WTC11 (cell line): ENCODE data around the gene PANX3.

Experiments used
- CBFB ChIP-seq: sonication (generic); formaldehyde crosslinking; IDR thresholded peaks from 2 replicates; pipeline ENCODE4 v1.8.1; 2022; ENCODE audit warnings: mild to moderate bottlenecking, low read depth, missing genetic modification reagents
- CTCF ChIP-seq: fragments of 200-600 bp; IDR thresholded peaks from 2 replicates; pipeline ENCODE4 v1.8.0; 2022; ENCODE audit warnings: antibody characterized with exemption
- ZNF281 ChIP-seq: sonication (generic); formaldehyde crosslinking; IDR thresholded peaks from 2 replicates; pipeline ENCODE4 v1.8.0; 2023; ENCODE audit warnings: mild to moderate bottlenecking, missing genetic modification reagents
- TF ChIP-seq, protein P1 (sequence below): sonication (generic); formaldehyde crosslinking; IDR thresholded peaks from 2 replicates; pipeline ENCODE4 v1.8.0; 2022; ENCODE audit warnings: mild to moderate bottlenecking, missing genetic modification reagents

DNA sequence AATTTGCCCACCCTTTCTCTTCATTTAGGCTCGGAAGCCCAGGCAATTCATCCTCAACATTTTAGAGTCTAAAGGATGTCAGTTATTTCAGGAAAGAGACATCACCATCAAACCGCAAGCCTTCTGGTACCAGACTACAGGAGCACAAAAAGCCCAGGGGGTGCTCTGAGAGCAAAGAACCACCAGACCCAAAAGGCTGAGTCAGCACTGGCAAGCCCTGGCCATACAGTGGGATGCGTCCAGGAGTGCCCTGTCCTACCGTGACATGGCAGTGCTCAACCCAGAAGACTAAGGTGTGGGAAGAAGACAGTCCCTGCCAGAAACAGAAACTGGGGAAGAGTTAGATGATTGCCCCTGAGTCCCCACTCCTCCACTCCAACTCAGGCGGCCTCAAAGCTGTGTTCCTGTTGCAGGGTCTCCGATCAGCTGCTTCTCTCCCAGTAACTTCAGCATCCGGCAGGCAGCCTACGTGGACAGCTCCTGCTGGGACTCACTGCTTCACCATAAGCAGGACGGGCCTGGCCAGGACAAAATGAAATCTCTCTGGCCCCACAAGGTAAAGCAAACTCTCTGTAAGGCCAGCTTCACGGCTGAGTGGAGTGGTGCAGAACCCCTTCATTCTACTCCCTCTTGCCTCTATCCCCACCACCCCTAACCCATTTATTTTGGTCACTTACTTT is 1.5 kb downstream of the PANX3 start:
- TF ChIP-seq CTCF (no peak), CBFB (CRISPR knock-in tag) (no peak), ZNF281 (CRISPR knock-in tag) (no peak)
- TF ChIP-seq, protein P1, sequence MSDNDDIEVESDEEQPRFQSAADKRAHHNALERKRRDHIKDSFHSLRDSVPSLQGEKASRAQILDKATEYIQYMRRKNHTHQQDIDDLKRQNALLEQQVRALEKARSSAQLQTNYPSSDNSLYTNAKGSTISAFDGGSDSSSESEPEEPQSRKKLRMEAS (CRISPR knock-in tag) = no peak
